Activated T-helper 17 cell treated with anti-CD3 and anti-CD28 coated beads, Interleukin-2, amount 50 U/mL, for 72 hours (primary cell): Measurements from ENCODE around the gene HMBS. TPM values are rescaled to one million over a fixed set of nuclear protein-coding genes. Genes with fewer than 3 reads are reported as not detected.
"Not testable (repeated sequence)": the region's sequence is repeated elsewhere in the genome, so short reads cannot be mapped to it uniquely, and the experiment has no call there.

Experiments used
- ATAC-seq: fragments of 150-1000 bp; cut with Tn5 transposase; replicated peaks from 2 replicates; pipeline ENCODE4 v1.10.0; 2021; ENCODE audit warnings: mild to moderate bottlenecking, moderate library complexity
- H3K27ac Mint-ChIP-seq: one replicate; pipeline ENCODE4 v1.8.0; 2022; ENCODE audit warnings: mixed read lengths
- H3K27me3 Mint-ChIP-seq: one replicate; pipeline ENCODE4 v1.8.0; 2022; ENCODE audit warnings: mixed read lengths
- H3K36me3 Mint-ChIP-seq: one replicate; pipeline ENCODE4 v1.8.0; 2022; ENCODE audit warnings: low read depth, mild to moderate bottlenecking, mixed read lengths
- H3K4me1 Mint-ChIP-seq: one replicate; pipeline ENCODE4 v1.8.0; 2022; ENCODE audit warnings: mixed read lengths
- H3K4me3 Mint-ChIP-seq: one replicate; pipeline ENCODE4 v1.8.0; 2022; ENCODE audit warnings: mild to moderate bottlenecking, mixed read lengths
- H3K9me3 Mint-ChIP-seq: one replicate; pipeline ENCODE4 v1.8.0; 2022; ENCODE audit warnings: mixed read lengths
- total RNA-seq, 2 donors: library from RNA; stranded (reverse); gene quantifications; one replicate each; pipeline ENCODE4 v1.2.3, GENCODE V29; 2022

Gene HMBS
- 10 to 100 TPM; 15.7 to 26.3 TPM for total RNA-seq

DNA sequence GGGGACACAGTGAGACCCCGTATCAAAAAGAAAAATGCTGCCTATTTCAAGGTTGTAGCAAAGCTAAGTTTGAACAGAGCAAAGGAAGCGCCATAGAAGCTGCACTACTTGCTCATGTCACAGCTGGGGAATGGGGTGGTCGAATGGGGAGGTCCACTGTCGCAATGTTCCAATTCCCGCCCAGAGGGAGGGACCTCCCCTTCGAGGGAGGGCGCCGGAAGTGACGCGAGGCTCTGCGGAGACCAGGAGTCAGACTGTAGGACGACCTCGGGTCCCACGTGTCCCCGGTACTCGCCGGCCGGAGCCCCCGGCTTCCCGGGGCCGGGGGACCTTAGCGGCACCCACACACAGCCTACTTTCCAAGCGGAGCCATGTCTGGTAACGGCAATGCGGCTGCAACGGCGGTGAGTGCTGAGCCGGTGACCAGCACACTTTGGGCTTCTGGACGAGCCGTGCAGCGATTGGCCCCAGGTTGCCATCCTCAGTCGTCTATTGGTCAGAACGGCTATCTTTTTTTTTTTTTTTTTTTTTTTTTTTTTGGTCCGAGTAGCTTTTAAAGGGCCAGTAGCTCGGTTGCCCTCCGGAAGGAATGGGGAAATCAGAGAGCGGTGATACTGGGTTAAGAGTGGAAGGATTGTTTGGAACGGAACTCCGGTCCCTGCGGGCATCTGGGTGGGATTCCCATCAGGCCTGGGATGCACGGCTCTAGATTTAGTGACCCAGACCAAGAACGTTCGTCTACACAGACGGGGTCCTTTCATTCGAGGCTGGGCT lies at the start of gene HMBS:
Gene HMBS, plus strand, starts transcription at position 219 of the 774 bp plus-strand sequence. Its CDS starts 153 bp downstream, at position 372.
- peak within 1 kb of the TSS; percentile 96 for H3K4me3 Mint-ChIP-seq
- peak within 1 kb of the TSS; percentile 93 for H3K27ac Mint-ChIP-seq
- H3K4me1 Mint-ChIP-seq = no peaks in the 10 kb centered on the region
- H3K36me3 Mint-ChIP-seq = peaks cover 31% of the 10 kb centered on the region
- H3K27me3 Mint-ChIP-seq = no peaks in the 10 kb centered on the region
- ATAC-seq = peak; percentile 95
- H3K9me3 Mint-ChIP-seq = no peaks in the 10 kb centered on the region

DNA sequence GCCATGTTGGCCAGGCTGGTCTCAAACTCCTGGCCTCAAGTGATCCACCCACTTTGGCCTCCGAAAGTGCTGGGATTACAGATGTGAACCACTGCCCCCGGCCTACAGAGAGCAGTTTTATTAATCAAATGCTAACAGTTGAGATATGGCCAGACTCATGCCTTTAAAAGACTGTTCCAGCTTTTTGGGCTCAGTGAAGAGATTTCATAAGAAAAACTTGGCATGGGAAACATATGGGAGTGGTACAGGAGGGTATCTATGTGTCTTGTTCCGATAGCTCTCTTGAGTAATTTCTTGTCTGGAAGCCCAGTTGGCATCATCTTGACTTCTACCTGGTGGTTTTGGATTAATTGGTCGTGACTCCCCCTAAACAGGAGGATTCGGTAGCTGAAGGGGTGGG lies 45.8 kb upstream of the HMBS start:
- no peaks in the 10 kb centered on the region for H3K36me3 Mint-ChIP-seq
- no peaks in the 10 kb centered on the region for H3K9me3 Mint-ChIP-seq
- no peaks in the 10 kb centered on the region for H3K27me3 Mint-ChIP-seq
- H3K4me1 Mint-ChIP-seq = no peaks in the 10 kb centered on the region
- no peak for ATAC-seq
- H3K4me3 Mint-ChIP-seq = no peak overlapping the region
- H3K27ac Mint-ChIP-seq = no peak overlapping the region

DNA sequence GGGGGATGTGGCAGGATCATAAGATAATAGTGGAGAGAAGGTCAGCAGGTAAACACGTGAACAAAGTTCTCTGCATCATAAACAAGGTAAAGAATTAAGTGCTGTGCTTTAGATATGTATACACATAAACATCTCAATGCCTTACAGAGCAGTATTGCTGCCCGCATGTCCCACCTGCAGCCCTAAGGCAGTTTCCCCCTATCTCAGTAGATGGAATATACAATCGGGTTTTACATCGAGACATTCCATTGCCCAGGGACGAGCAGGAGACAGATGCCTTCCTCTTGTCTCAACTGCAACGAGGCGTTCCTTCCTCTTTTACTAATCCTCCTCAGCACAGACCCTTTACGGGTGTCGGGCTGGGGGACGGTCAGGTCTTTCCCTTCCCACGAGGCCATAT lies 45.2 kb upstream of the HMBS start:
- not testable (repeated sequence) for H3K36me3 Mint-ChIP-seq, H3K27me3 Mint-ChIP-seq, ATAC-seq, H3K4me1 Mint-ChIP-seq, H3K4me3 Mint-ChIP-seq, H3K27ac Mint-ChIP-seq, H3K9me3 Mint-ChIP-seq

DNA sequence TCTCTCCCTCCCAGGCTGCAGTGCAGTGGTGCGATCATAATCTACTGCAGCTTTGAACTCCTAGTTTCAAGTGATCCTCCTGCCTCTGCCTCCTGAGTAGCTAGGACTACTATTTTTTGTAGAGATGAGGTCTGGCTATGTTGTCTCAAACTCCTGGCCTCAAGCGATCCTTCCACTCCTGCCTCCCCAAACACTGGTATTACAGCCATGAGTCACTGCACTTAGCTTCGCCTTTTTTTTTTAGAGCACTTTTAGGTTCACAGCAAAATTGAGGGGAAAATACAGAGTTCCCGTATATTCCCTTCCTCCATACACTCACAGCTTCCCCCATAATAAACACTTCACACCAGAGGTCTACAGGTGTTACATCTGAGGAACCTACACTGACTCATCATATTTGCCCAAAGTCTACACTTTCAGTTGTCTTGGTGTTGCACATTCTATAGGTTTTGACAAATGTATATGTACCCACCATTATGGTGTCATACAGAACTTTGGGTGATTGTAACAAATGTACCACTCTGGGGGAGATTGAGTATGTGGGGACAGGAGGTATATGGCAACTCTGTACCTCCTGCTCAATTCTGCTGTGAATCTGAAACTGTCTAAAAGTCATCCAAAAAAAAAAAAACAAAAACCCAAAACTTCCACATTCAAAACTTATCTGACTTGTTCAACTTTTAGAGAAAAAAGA lies 42.7 kb upstream of the HMBS start:
- ATAC-seq = peak; percentile 76
- Mint-ChIP-seq H3K4me1 (no peaks in the 10 kb centered on the region), H3K36me3 (peaks cover 30% of the 10 kb centered on the region), H3K27ac (no peak overlapping the region), H3K4me3 (no peak overlapping the region), H3K9me3 (no peaks in the 10 kb centered on the region), H3K27me3 (no peaks in the 10 kb centered on the region)

DNA sequence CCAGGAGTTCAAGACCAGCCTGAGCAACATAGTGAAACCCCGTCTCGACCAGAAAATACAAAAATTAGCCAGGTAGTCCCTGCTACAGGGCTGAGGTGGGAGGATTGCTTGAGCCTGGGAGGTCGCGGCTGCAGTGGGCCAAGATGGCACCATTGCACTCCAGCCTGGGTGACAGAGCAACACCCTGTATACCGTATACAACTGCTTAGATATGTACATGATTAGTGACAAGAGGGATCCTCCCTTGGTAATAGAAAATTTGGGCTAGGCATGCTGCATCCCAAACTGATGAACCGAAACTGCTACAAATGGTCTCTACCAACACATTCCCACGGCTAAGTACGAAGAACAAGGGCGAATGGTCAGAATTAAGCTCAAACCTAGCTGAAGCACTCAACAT lies 41.8 kb upstream of the HMBS start:
- no peak overlapping the region for H3K4me3 Mint-ChIP-seq
- no peaks in the 10 kb centered on the region for H3K27me3 Mint-ChIP-seq
- peaks cover 40% of the 10 kb centered on the region for H3K36me3 Mint-ChIP-seq
- H3K27ac Mint-ChIP-seq = no peak overlapping the region
- ATAC-seq = no peak
- no peaks in the 10 kb centered on the region for H3K9me3 Mint-ChIP-seq
- no peaks in the 10 kb centered on the region for H3K4me1 Mint-ChIP-seq

DNA sequence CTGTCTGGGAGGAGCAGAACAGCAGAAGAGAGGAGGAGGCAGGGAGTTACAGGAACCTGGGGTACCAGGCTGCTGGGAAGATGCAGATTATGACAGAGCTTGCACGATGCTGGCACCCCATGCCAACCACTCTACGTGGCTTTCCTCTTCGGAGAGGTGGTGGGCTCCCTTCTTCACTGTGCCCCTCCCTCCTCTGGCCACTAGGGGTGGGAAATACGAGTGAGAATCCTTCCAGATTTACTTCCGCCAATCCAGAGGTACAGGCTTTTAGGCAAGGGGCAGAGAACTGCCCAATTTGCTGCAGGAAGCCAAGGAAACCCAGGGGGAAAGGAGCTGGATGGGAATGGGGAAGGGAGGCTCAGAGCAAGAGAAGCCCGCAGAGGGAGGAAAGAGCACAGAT lies 40.0 kb upstream of the HMBS start:
- Mint-ChIP-seq H3K4me1 (peaks cover 8% of the 10 kb centered on the region), H3K9me3 (no peaks in the 10 kb centered on the region), H3K36me3 (peaks cover 58% of the 10 kb centered on the region), H3K4me3 (no peak overlapping the region), H3K27ac (peak overlapping the region; percentile 38), H3K27me3 (no peaks in the 10 kb centered on the region)
- ATAC-seq = no peak

DNA sequence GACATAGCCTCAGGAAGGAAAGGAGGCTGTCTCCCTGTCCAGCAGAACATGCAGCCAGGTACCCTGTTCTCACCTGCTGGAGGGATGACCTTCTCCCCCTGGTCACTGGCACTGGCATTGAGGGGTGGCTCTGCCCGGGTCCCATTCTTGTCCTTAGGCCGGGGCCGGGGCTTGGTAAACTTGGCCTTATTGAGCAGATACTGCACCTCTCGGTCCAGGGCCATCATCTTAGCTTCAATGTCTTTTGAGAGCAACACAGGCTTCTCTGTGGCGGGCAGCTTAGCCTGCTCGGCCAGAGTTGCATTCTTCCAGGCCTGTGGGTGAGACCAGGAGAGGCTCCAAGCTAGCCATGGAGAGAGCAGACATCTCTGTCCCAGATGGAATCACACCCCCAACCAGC lies 38.2 kb upstream of the HMBS start:
- H3K27me3 Mint-ChIP-seq = no peaks in the 10 kb centered on the region

DNA sequence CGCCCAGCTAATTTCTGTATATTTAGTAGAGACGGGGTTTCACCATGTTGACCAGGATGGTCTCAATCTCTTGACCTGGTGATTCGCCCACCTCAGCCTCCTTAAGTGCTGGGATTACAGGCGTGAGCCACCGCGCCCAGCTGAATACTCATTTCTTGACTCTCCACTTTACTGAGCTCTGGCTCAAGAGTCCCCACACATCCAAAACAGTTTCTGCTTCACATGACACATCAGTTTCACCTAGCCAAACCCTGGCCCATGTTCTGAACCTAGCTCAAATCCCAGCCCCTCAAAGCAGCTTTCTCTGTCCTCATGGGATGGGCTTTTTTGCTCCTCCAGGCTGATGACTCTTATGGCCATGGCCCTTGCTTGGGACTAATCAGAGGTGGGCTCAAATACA lies 37.5 kb upstream of the HMBS start:
- Mint-ChIP-seq H3K4me1 (peaks cover 18% of the 10 kb centered on the region), H3K27ac (peak overlapping the region; percentile 7), H3K36me3 (peaks cover 83% of the 10 kb centered on the region), H3K27me3 (no peaks in the 10 kb centered on the region), H3K4me3 (no peak overlapping the region), H3K9me3 (no peaks in the 10 kb centered on the region)
- peak; percentile 71 for ATAC-seq

More for the DNA sequence above, 38.2 kb upstream of the HMBS start:
- Mint-ChIP-seq H3K36me3 (peaks cover 75% of the 10 kb centered on the region), H3K27ac (no peak overlapping the region), H3K9me3 (no peaks in the 10 kb centered on the region), H3K4me3 (no peak overlapping the region), H3K4me1 (peaks cover 15% of the 10 kb centered on the region)
- ATAC-seq = no peak

DNA sequence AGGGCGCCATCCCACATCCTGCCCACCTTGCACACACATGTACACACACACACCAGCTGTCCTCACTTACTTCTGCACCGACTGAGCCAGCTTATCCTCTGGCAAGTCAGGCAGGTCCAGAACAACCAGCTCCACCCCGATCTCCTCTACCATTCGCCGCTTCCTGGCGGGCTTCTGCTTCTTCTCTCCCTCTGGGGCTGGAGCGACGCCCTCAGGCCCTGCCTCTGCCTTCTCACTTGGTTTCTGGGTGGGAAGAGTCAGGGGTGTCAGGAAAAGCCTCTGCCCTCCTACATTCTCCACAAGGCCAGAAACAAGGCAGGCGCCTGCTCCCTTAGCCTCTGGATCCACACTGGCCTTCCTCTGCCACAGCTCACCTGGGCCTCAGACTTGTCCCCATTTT lies 36.0 kb upstream of the HMBS start:
- Mint-ChIP-seq H3K27me3 (no peaks in the 10 kb centered on the region), H3K9me3 (no peaks in the 10 kb centered on the region), H3K27ac (peak overlapping the region; percentile 63), H3K36me3 (peaks cover 97% of the 10 kb centered on the region), H3K4me1 (peaks cover 30% of the 10 kb centered on the region), H3K4me3 (no peak overlapping the region)
- no peak for ATAC-seq

DNA sequence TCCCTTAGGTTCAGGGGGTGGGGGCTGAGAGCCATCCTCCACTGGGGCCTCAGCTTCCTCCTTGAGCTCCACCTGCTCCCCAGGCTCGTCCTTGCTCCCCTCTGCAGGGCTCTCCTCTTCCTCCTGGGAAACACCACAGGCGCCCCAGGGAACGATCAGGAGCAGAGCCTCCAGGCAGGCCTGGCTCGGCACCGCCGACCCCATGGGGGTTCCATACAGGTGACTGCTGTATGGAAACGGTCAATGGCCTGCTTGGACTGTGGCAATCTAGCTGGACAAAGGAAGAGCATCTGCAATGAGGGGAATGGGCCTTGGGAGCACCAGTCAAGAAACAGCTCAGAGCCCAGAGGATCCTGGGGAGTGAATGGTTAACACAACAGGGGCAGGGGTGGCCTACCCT lies 35.6 kb upstream of the HMBS start:
- peak overlapping the region; percentile 63 for H3K27ac Mint-ChIP-seq
- peaks cover 34% of the 10 kb centered on the region for H3K4me1 Mint-ChIP-seq
- peaks cover 100% of the 10 kb centered on the region for H3K36me3 Mint-ChIP-seq
- no peak for ATAC-seq
- no peak overlapping the region for H3K4me3 Mint-ChIP-seq
- H3K9me3 Mint-ChIP-seq = no peaks in the 10 kb centered on the region
- H3K27me3 Mint-ChIP-seq = no peaks in the 10 kb centered on the region

DNA sequence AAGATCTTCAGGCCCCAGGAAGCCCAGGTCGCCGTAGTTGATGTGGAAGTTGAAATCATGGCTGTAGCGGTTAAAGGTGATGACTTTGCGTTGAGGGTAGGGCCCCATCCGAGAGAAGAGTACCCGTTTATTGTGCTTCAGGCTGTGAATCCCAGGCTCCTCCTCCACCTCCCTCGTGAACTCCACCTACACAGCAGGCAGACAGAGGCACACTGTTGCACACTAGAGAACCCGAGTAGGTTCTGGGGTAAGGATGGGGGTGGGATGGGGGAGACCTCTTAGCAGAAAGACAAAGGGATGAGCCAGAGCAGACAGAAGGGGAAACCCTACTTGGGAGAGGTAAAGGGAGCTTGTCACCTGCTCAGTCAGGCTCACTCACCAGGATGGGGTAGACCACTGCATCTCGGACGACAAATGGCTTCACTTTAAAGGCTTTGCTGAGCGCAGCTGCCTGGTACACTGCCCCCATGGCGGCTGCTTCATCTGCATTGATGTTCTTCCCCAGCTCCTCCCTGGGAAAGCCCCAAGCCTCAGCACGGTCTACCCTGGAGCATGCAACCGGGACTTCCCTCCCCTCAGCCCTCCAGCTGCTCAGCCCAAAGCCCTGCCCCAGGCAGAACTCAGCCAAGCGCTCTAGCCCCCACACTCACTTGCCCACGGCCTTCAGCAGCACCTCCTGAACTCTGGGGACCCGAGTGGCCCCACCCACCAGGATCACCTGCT lies 33.1 kb upstream of the HMBS start:
- peak; percentile 67 for ATAC-seq
- Mint-ChIP-seq H3K9me3 (no peaks in the 10 kb centered on the region), H3K27ac (peak overlapping the region; percentile 87), H3K4me1 (peaks cover 42% of the 10 kb centered on the region), H3K36me3 (peaks cover 97% of the 10 kb centered on the region), H3K27me3 (no peaks in the 10 kb centered on the region), H3K4me3 (peak overlapping the region; percentile 66)

DNA sequence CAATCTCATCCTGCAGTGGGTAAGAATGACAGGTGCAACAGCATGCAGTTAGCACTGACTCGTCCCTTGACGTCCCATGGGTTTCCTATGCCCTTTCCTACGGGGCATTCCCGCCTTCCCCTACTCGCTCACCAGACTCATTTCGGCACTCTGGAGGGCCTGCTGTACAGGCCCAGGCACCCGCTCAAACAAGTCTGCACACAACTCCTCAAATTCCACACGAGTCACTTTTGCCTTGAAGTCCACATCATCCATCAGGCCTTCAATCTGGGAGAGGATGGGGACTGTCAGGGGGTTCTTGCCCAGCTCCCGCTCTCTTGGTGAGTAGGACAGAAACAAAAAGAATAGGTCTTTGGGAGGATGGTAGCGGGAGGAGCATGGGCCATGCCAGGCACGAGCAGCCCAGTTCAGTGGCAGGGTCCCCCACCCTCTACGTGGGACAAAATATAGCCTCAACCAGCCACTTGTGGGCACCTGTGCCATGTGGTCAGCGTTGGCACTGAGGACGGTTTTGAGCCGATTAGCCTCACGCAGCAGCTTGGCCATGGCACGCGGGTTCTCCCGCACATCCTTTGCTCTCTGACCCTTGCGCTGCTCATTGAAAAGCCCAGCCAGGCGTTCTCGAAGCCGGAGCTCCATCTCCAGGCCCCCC lies 32.4 kb upstream of the HMBS start:
- H3K9me3 Mint-ChIP-seq = no peaks in the 10 kb centered on the region
- H3K27ac Mint-ChIP-seq = peak overlapping the region; percentile 87
- H3K27me3 Mint-ChIP-seq = no peaks in the 10 kb centered on the region
- H3K4me3 Mint-ChIP-seq = peak overlapping the region; percentile 66
- no peak for ATAC-seq
- H3K36me3 Mint-ChIP-seq = peaks cover 96% of the 10 kb centered on the region
- peaks cover 42% of the 10 kb centered on the region for H3K4me1 Mint-ChIP-seq

DNA sequence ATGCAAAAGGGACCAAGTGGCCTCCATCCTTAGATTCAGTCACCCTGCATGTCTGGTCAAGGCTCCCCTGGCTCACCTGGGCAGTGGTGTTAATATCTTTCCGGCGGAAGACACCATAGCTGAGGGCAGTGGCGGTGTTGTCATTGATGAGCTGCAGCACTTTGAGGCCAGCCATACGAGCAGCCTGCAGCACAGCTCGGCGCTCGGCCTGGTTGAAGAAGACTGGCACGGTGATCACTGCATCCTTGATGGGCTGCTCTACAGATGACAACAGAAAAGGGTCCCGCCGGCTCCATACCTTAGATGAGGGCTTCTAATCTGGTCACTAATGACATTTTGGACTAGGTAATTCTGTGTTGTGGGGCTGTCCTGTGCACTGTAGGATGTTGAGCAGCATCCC lies 30.3 kb upstream of the HMBS start:
- Mint-ChIP-seq H3K4me3 (no peak overlapping the region), H3K4me1 (peaks cover 41% of the 10 kb centered on the region), H3K36me3 (peaks cover 75% of the 10 kb centered on the region)

DNA sequence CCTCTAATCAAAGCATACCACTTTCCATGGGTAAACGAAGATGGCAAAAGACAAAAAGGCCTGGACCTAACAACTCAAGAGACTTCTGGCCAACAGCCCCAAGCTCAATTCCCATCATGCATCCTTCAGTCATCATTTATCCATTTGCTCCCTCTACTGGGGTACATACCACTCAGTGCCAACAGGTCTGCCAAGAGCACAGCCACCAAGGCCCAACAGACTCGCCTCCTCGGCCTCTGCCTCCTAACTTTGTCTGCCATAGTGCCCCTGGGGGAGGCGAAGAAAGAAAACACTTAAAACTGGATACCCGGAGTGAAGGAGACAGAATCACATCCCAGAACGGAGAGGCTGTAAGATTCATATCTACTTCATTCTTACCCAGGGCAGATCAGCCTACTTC lies 28.8 kb upstream of the HMBS start:
- peaks cover 37% of the 10 kb centered on the region for H3K4me1 Mint-ChIP-seq
- ATAC-seq = no peak

More for the DNA sequence above, 30.3 kb upstream of the HMBS start:
- Mint-ChIP-seq H3K9me3 (no peaks in the 10 kb centered on the region), H3K27ac (no peak overlapping the region), H3K27me3 (no peaks in the 10 kb centered on the region)
- ATAC-seq = no peak

More for the DNA sequence above, 28.8 kb upstream of the HMBS start:
- Mint-ChIP-seq H3K4me3 (peak overlapping the region; percentile 95), H3K27ac (peak overlapping the region; percentile 89), H3K9me3 (no peaks in the 10 kb centered on the region), H3K27me3 (no peaks in the 10 kb centered on the region), H3K36me3 (peaks cover 67% of the 10 kb centered on the region)
